SK-N-MC (cell line): ENCODE measurements around the gene IRF2BPL.

Experiments
- EZH2 ChIP-seq: fragments of 200-600 bp; sonication (generic); IDR thresholded peaks from one replicate; pipeline ENCODE4 v1.6.1; 2017; ENCODE audit warnings: antibody characterized with exemption
- FOXP2 ChIP-seq: optimal IDR thresholded peaks from 2 replicates; pipeline ENCODE3; 2011; ENCODE audit warnings: mild to moderate bottlenecking, moderate library complexity; ENCODE audit not compliant: insufficient read depth; ENCODE audit errors: extremely low read length, control extremely low read depth
- POLR2AphosphoS5 ChIP-seq: IDR thresholded peaks from 2 replicates; pipeline ENCODE4 v1.6.1; 2012; ENCODE audit warnings: mild to moderate bottlenecking, low read depth, low read length, borderline replicate concordance

- TF ChIP-seq FOXP2 (no peak), EZH2 (no peak), POLR2AphosphoS5 (no peak)
Measured at GRCh38 chr14:77000340-77001270, 27.9 kb downstream of the IRF2BPL start.
